ENCODE data around the gene DOP1A. TPM values are rescaled to one million over a fixed set of nuclear protein-coding genes. Genes with fewer than 3 reads are reported as not detected.
A peak's percentile ranks its signal among the peaks of the same experiment; 100 is the strongest.

Gene DOP1A
- total and polyA plus RNA-seq, 2 experiments from 2014 or later: 4.5 to 26.0 TPM

- peaks cover 70% of the 10 kb centered on the region for H3K36me3 ChIP-seq
- H3K4me1 ChIP-seq (ENCODE audit: low read depth): no peaks in the 10 kb centered on the region
- no peaks in the 10 kb centered on the region for H3K9me3 ChIP-seq (ENCODE audit: low read depth)
- no peaks in the 10 kb centered on the region for H3K27me3 ChIP-seq
- DNase-seq (ENCODE audit: low read depth in 1 of 2, low spot score in 1 of 2): no peak
- peak overlapping the region; percentile 72 for H3K27ac ChIP-seq
- TF ChIP-seq CTCF (IDR thresholded peaks at IDR 0.05; ENCODE audit: low read depth, low read length): no peak
- no peak overlapping the region for H3K4me3 ChIP-seq
Measured at GRCh38 chr6:83167726-83168278, 100.3 kb downstream of the DOP1A start.

GRCh38 chr6:83168556-83168955 lies 101.1 kb downstream of the DOP1A start:
- H3K4me3 ChIP-seq: no peak overlapping the region
- H3K27me3 ChIP-seq: no peaks in the 10 kb centered on the region
- H3K9me3 ChIP-seq (ENCODE audit: low read depth): no peaks in the 10 kb centered on the region
- H3K36me3 ChIP-seq: peaks cover 72% of the 10 kb centered on the region
- TF ChIP-seq CTCF (IDR thresholded peaks at IDR 0.05; ENCODE audit: low read depth, low read length): no peak
- no peak for DNase-seq (ENCODE audit: low read depth in 1 of 2, low spot score in 1 of 2)
- H3K4me1 ChIP-seq (ENCODE audit: low read depth): no peaks in the 10 kb centered on the region
- peak overlapping the region; percentile 72 for H3K27ac ChIP-seq

GRCh38 chr6:83169106-83169505 lies 101.6 kb downstream of the DOP1A start:
- no peaks in the 10 kb centered on the region for H3K9me3 ChIP-seq (ENCODE audit: low read depth)
- peaks cover 73% of the 10 kb centered on the region for H3K36me3 ChIP-seq
- DNase-seq (ENCODE audit: low read depth in 1 of 2, low spot score in 1 of 2): no peak
- no peak overlapping the region for H3K4me3 ChIP-seq
- no peaks in the 10 kb centered on the region for H3K27me3 ChIP-seq
- no peaks in the 10 kb centered on the region for H3K4me1 ChIP-seq (ENCODE audit: low read depth)
- H3K27ac ChIP-seq: no peak overlapping the region
- TF ChIP-seq CTCF (IDR thresholded peaks at IDR 0.05; ENCODE audit: low read depth, low read length): no peak

GRCh38 chr6:83169511-83169910 lies 102.0 kb downstream of the DOP1A start:
- DNase-seq (ENCODE audit: low read depth in 1 of 2, low spot score in 1 of 2): no peak
- Histone ChIP-seq H3K27me3 (no peaks in the 10 kb centered on the region), H3K36me3 (peaks cover 72% of the 10 kb centered on the region), H3K9me3 (ENCODE audit: low read depth) (no peaks in the 10 kb centered on the region), H3K27ac (no peak overlapping the region), H3K4me1 (ENCODE audit: low read depth) (no peaks in the 10 kb centered on the region), H3K4me3 (no peak overlapping the region)
- TF ChIP-seq CTCF (IDR thresholded peaks at IDR 0.05; ENCODE audit: low read depth, low read length): no peak

GRCh38 chr6:83176246-83176645 lies 108.8 kb downstream of the DOP1A start:
- peaks cover 4% of the 10 kb centered on the region for H3K4me1 ChIP-seq (ENCODE audit: low read depth)
- peaks cover 39% of the 10 kb centered on the region for H3K36me3 ChIP-seq
- no peak for DNase-seq (ENCODE audit: low read depth in 1 of 2, low spot score in 1 of 2)
- H3K27me3 ChIP-seq: no peaks in the 10 kb centered on the region
- no peak for TF ChIP-seq CTCF (IDR thresholded peaks at IDR 0.05; ENCODE audit: low read depth, low read length)
- H3K4me3 ChIP-seq: no peak overlapping the region
- peak overlapping the region; percentile 77 for H3K27ac ChIP-seq
- H3K9me3 ChIP-seq (ENCODE audit: low read depth): no peaks in the 10 kb centered on the region
